DOHH2 (cell line): Measurements from ENCODE around the gene PVALEF.

Source experiments
- H3F3A ChIP-seq: fragments of 200-600 bp; sonication (generic), shearing (Covaris generic); 2 replicates; pipeline ENCODE4 v1.6.0; 2016; ENCODE audit warnings: antibody characterized with exemption, mild to moderate bottlenecking; ENCODE audit not compliant: control insufficient read depth, insufficient read depth
- H3K27ac ChIP-seq: fragments of 200-600 bp; sonication (generic); 2 replicates; pipeline ENCODE4 v1.5.1; 2014; ENCODE audit warnings: low read depth, mild to moderate bottlenecking, low read length, moderate library complexity
- H3K27me3 ChIP-seq: fragments of 200-600 bp; sonication (generic); 2 replicates; pipeline ENCODE4 v1.6.1; 2014; ENCODE audit warnings: mild to moderate bottlenecking, low read length, mixed read lengths; ENCODE audit not compliant: control insufficient read depth
- H3K36me3 ChIP-seq: fragments of 200-600 bp; sonication (generic); 2 replicates; pipeline ENCODE4 v1.6.1; 2014; ENCODE audit warnings: mild to moderate bottlenecking, low read length, moderate library complexity, mixed read lengths; ENCODE audit not compliant: control insufficient read depth
- H3K4me1 ChIP-seq: fragments of 200-600 bp; sonication (generic); 2 replicates; pipeline ENCODE4 v1.6.1; 2014; ENCODE audit warnings: mild to moderate bottlenecking, low read length, mixed read lengths; ENCODE audit not compliant: control insufficient read depth
- H3K4me2 ChIP-seq: fragments of 200-600 bp; sonication (generic); 2 replicates; pipeline ENCODE4 v1.6.0; 2014; ENCODE audit warnings: mild to moderate bottlenecking, low read length, moderate library complexity
- H3K4me3 ChIP-seq: fragments of 200-600 bp; sonication (generic); 2 replicates; pipeline ENCODE4 v1.5.1; 2014; ENCODE audit warnings: mild to moderate bottlenecking, low read length, mixed read lengths
- H3K79me2 ChIP-seq: fragments of 200-600 bp; sonication (generic); 2 replicates; pipeline ENCODE4 v1.6.1; 2014; ENCODE audit warnings: mild to moderate bottlenecking, low read length, mixed read lengths; ENCODE audit not compliant: control insufficient read depth
- H3K9me2 ChIP-seq: fragments of 200-600 bp; sonication (generic); replicated peaks from 2 replicates; pipeline ENCODE4 v1.6.1; 2014; ENCODE audit warnings: mild to moderate bottlenecking, low read length, mixed read lengths; ENCODE audit not compliant: control insufficient read depth
- H3K9me3 ChIP-seq: fragments of 200-600 bp; sonication (generic); 2 replicates; pipeline ENCODE4 v1.6.1; 2014; ENCODE audit warnings: antibody characterized with exemption, low read length, mixed read lengths; ENCODE audit not compliant: control insufficient read depth, insufficient read depth
- H4K20me1 ChIP-seq: fragments of 200-600 bp; sonication (generic); 2 replicates; pipeline ENCODE4 v1.6.0; 2014; ENCODE audit warnings: low read depth, mild to moderate bottlenecking, antibody characterized with exemption, low read length, moderate library complexity; ENCODE audit not compliant: control insufficient read depth, insufficient read depth
- CTCF ChIP-seq: fragments of 200-600 bp; sonication (generic); IDR thresholded peaks from one replicate; pipeline ENCODE4 v1.5.1; 2014; ENCODE audit warnings: antibody characterized with exemption, mild to moderate bottlenecking, low read depth, low read length; ENCODE audit not compliant: poor library complexity, severe bottlenecking
- EZH2phosphoT487 ChIP-seq: fragments of 200-600 bp; sonication (generic); IDR thresholded peaks from 2 replicates; pipeline ENCODE4 v1.6.1; 2017; ENCODE audit warnings: borderline replicate concordance, mild to moderate bottlenecking, antibody characterized with exemption, low read length, moderate library complexity, mixed read lengths

The PVALEF gene

GRCh38 chr17:81162491-81162890 lies 2.8 kb upstream of the PVALEF start:
- Histone ChIP-seq H3K36me3 (no peaks in the 10 kb centered on the region), H3K9me3 (no peaks in the 10 kb centered on the region), H3K4me2 (no peak overlapping the region), H4K20me1 (no peaks in the 10 kb centered on the region), H3F3A (no peaks in the 10 kb centered on the region), H3K27me3 (no peaks in the 10 kb centered on the region), H3K9me2 (no peaks in the 10 kb centered on the region), H3K4me3 (no peak overlapping the region), H3K79me2 (no peaks in the 10 kb centered on the region), H3K27ac (no peak overlapping the region), H3K4me1 (no peaks in the 10 kb centered on the region)
- TF ChIP-seq EZH2phosphoT487 (no peak), CTCF (no peak)

- Histone ChIP-seq H3K36me3 (no peaks in the 10 kb centered on the region), H3K27ac (no peak overlapping the region), H3K9me2 (no peaks in the 10 kb centered on the region), H3K4me1 (no peaks in the 10 kb centered on the region), H3K79me2 (no peaks in the 10 kb centered on the region), H3K4me3 (no peak overlapping the region), H3F3A (no peaks in the 10 kb centered on the region), H3K9me3 (no peaks in the 10 kb centered on the region), H3K27me3 (no peaks in the 10 kb centered on the region), H4K20me1 (no peaks in the 10 kb centered on the region), H3K4me2 (no peak overlapping the region)
- no peak for TF ChIP-seq EZH2phosphoT487
- no peak for TF ChIP-seq CTCF
These were observed 2.1 kb upstream of the PVALEF start for GRCh38 chr17:81163051-81163695.

- Histone ChIP-seq H3F3A (no peaks in the 10 kb centered on the region), H3K27ac (no peak overlapping the region), H4K20me1 (no peaks in the 10 kb centered on the region), H3K9me2 (no peaks in the 10 kb centered on the region), H3K36me3 (no peaks in the 10 kb centered on the region), H3K4me3 (no peak overlapping the region), H3K9me3 (no peaks in the 10 kb centered on the region), H3K79me2 (no peaks in the 10 kb centered on the region), H3K27me3 (no peaks in the 10 kb centered on the region), H3K4me1 (no peaks in the 10 kb centered on the region), H3K4me2 (no peak overlapping the region)
- TF ChIP-seq CTCF (no peak), EZH2phosphoT487 (no peak)
These were observed 1.5 kb upstream of the PVALEF start for GRCh38 chr17:81163703-81164370.
